ENCODE results near the gene RHBDD2. TPM values are rescaled to one million over a fixed set of nuclear protein-coding genes. Genes with fewer than 3 reads are reported as not detected.
"Not testable (repeated sequence)": the region's sequence is repeated elsewhere in the genome, so short reads cannot be mapped to it uniquely, and the experiment has no call there.

The RHBDD2 gene
- total RNA-seq, 2 experiments from 2014 or later = 199 to 208 TPM

- ATAC-seq (ENCODE audit: poor library complexity) (no peak), DNase-seq (no peak)
- H3K9me3 ChIP-seq (ENCODE audit: control insufficient read depth in 1 of 2, insufficient read depth in 1 of 2, low read length in 2 of 2) = no peaks in the 10 kb centered on the region
- no peaks in the 10 kb centered on the region for H3K4me1 Mint-ChIP-seq (ENCODE audit: low read depth)
- no peak for TF ChIP-seq CTCF (IDR thresholded peaks at IDR 0.05)
- peaks cover 5% of the 10 kb centered on the region for H3K4me1 ChIP-seq (ENCODE audit: insufficient read depth, low read length)
- H3K27ac ChIP-seq (ENCODE audit: low read depth in 1 of 2, low read length in 2 of 2) = no peak overlapping the region
- POLR2A ChIA-PET = interaction anchor here (0.7 kb wide), 1 partner anchor 269 kb away, joined by 4 read pairs; no protein-coding TSS in a partner anchor
- no peak overlapping the region for H3K4me3 ChIP-seq (ENCODE audit: low read length)
- H3K4me3 Mint-ChIP-seq = no peak overlapping the region
- H3K36me3 Mint-ChIP-seq (ENCODE audit: low read depth) = no peaks in the 10 kb centered on the region
- intact Hi-C loops (cut with DNase I, micrococcal nuclease) = loop anchor here (5.0 to 10.0 kb wide), 3 partner anchors 262 to 445 kb away; no protein-coding TSS in a partner anchor
- H3K36me3 ChIP-seq (ENCODE audit: insufficient read depth, low read length) = no peaks in the 10 kb centered on the region
- H3K9me3 Mint-ChIP-seq = no peaks in the 10 kb centered on the region
- H3K27me3 Mint-ChIP-seq = peaks cover 7% of the 10 kb centered on the region
- CTCF ChIA-PET = interaction anchor here (0.9 kb wide), 1 partner anchor 150 kb away, joined by 3 read pairs; no protein-coding TSS in a partner anchor
- no peaks in the 10 kb centered on the region for H3K27me3 ChIP-seq (ENCODE audit: control insufficient read depth in 1 of 2, insufficient read depth in 2 of 2, low read length in 2 of 2)
- no peak overlapping the region for H3K27ac Mint-ChIP-seq
These were observed 9.0 kb upstream of the RHBDD2 start for GRCh38 chr7:75869776-75870379.

- Histone ChIP-seq H3K4me1 (ENCODE audit: insufficient read depth, low read length) (peaks cover 5% of the 10 kb centered on the region), H3K36me3 (ENCODE audit: insufficient read depth, low read length) (no peaks in the 10 kb centered on the region), H3K27ac (ENCODE audit: low read depth in 1 of 2, low read length in 2 of 2) (no peak overlapping the region), H3K9me3 (ENCODE audit: control insufficient read depth in 1 of 2, insufficient read depth in 1 of 2, low read length in 2 of 2) (no peaks in the 10 kb centered on the region), H3K27me3 (ENCODE audit: control insufficient read depth in 1 of 2, insufficient read depth in 2 of 2, low read length in 2 of 2) (no peaks in the 10 kb centered on the region), H3K4me3 (ENCODE audit: low read length) (no peak overlapping the region)
- Mint-ChIP-seq H3K9me3 (no peaks in the 10 kb centered on the region), H3K27me3 (peaks cover 7% of the 10 kb centered on the region), H3K27ac (no peak overlapping the region), H3K4me1 (ENCODE audit: low read depth) (no peaks in the 10 kb centered on the region), H3K4me3 (no peak overlapping the region), H3K36me3 (ENCODE audit: low read depth) (no peaks in the 10 kb centered on the region)
- intact Hi-C loops (cut with DNase I, micrococcal nuclease) = loop anchor here in 1 of 2 experiments (5.0 to 10.0 kb wide), 2 partner anchors 392 to 444 kb away; no protein-coding TSS in a partner anchor
- ChIA-PET POLR2A (interaction anchor here (0.7 kb wide), 1 partner anchor 268 kb away, joined by 4 read pairs; no protein-coding TSS in a partner anchor), CTCF (interaction anchor here (1.1 kb wide), 1 partner anchor 138 kb away, joined by 3 read pairs; no protein-coding TSS in a partner anchor)
- no peak for DNase-seq
- ATAC-seq (ENCODE audit: poor library complexity) = no peak
- no peak for TF ChIP-seq CTCF (IDR thresholded peaks at IDR 0.05)
These were observed 8.2 kb upstream of the RHBDD2 start for GRCh38 chr7:75870557-75871161.

- TF ChIP-seq CTCF (IDR thresholded peaks at IDR 0.05) = no peak
- ChIA-PET CTCF (interaction anchor here (1.1 to 1.9 kb wide), 2 partner anchors 136 to 148 kb away, joined by 3 to 6 read pairs; no protein-coding TSS in a partner anchor), POLR2A (interaction anchor here (0.7 kb wide), 1 partner anchor 148 kb away, joined by 3 read pairs; no protein-coding TSS in a partner anchor)
- no peaks in the 10 kb centered on the region for H3K27me3 Mint-ChIP-seq
- intact Hi-C loops (cut with DNase I, micrococcal nuclease) = loop anchor here in 1 of 2 experiments (5.0 to 10.0 kb wide), 2 partner anchors 390 to 443 kb away; no protein-coding TSS in a partner anchor
- H3K9me3 Mint-ChIP-seq = no peaks in the 10 kb centered on the region
- Histone ChIP-seq H3K4me3 (ENCODE audit: low read length) (no peak overlapping the region), H3K27me3 (ENCODE audit: control insufficient read depth in 1 of 2, insufficient read depth in 2 of 2, low read length in 2 of 2) (no peaks in the 10 kb centered on the region), H3K4me1 (ENCODE audit: insufficient read depth, low read length) (no peaks in the 10 kb centered on the region), H3K9me3 (ENCODE audit: control insufficient read depth in 1 of 2, insufficient read depth in 1 of 2, low read length in 2 of 2) (no peaks in the 10 kb centered on the region), H3K36me3 (ENCODE audit: insufficient read depth, low read length) (no peaks in the 10 kb centered on the region), H3K27ac (ENCODE audit: low read depth in 1 of 2, low read length in 2 of 2) (no peak overlapping the region)
- no peaks in the 10 kb centered on the region for H3K4me1 Mint-ChIP-seq (ENCODE audit: low read depth)
- no peak overlapping the region for H3K4me3 Mint-ChIP-seq
- no peak for ATAC-seq (ENCODE audit: poor library complexity)
- DNase-seq = no peak
- no peak overlapping the region for H3K27ac Mint-ChIP-seq
- no peaks in the 10 kb centered on the region for H3K36me3 Mint-ChIP-seq (ENCODE audit: low read depth)
These were observed 6.6 kb upstream of the RHBDD2 start for GRCh38 chr7:75872073-75872782.

- H3K4me3 ChIP-seq (ENCODE audit: low read length); H3K4me1 ChIP-seq (ENCODE audit: insufficient read depth, low read length); H3K36me3 Mint-ChIP-seq (ENCODE audit: low read depth); H3K27me3 ChIP-seq (ENCODE audit: control insufficient read depth in 1 of 2, insufficient read depth in 2 of 2, low read length in 2 of 2); H3K36me3 ChIP-seq (ENCODE audit: insufficient read depth, low read length); H3K27me3 Mint-ChIP-seq; H3K4me1 Mint-ChIP-seq (ENCODE audit: low read depth); H3K4me3 Mint-ChIP-seq; CTCF ChIA-PET; H3K27ac ChIP-seq (ENCODE audit: low read depth in 1 of 2, low read length in 2 of 2); DNase-seq; H3K9me3 ChIP-seq (ENCODE audit: control insufficient read depth in 1 of 2, insufficient read depth in 1 of 2, low read length in 2 of 2); POLR2A ChIA-PET; H3K9me3 Mint-ChIP-seq; H3K27ac Mint-ChIP-seq; ATAC-seq (ENCODE audit: poor library complexity): not testable (repeated sequence)
- intact Hi-C loops (cut with DNase I, micrococcal nuclease) = loop anchor here in 1 of 2 experiments (5.0 to 10.0 kb wide), 2 partner anchors 388 to 441 kb away; no protein-coding TSS in a partner anchor
These were observed 4.7 kb upstream of the RHBDD2 start for GRCh38 chr7:75874180-75874579.

Data from CD4-positive, alpha-beta T cell (primary cell).